GM23248 (cell line): ENCODE data around the gene CCDC158.

Experiments
- EZH2 ChIP-seq: fragments of 200-600 bp; sonication (generic); IDR thresholded peaks from 2 replicates; pipeline ENCODE4 v1.6.1; 2018; ENCODE audit warnings: antibody characterized with exemption, mild to moderate bottlenecking; ENCODE audit not compliant: insufficient read depth, poor library complexity, severe bottlenecking
- EZH2phosphoT487 ChIP-seq: fragments of 200-600 bp; sonication (generic); IDR thresholded peaks from 2 replicates; pipeline ENCODE4 v1.6.1; 2018; ENCODE audit warnings: antibody characterized with exemption, moderate library complexity, mild to moderate bottlenecking, low read depth; ENCODE audit not compliant: insufficient read depth

GRCh38 chr4:76267811-76268210 lies 153.1 kb downstream of the CCDC158 start:
- TF ChIP-seq EZH2 (no peak), EZH2phosphoT487 (no peak)
